ENCODE measurements around the gene SEZ6L2.

GRCh38 chr16:29925105-29925756, 25.9 kb upstream of the SEZ6L2 start:
- TF ChIP-seq CTCF (IDR thresholded peaks at IDR 0.05) (no peak), POLR2A (IDR thresholded peaks at IDR 0.05) (no peak)

All from thyroid gland (tissue), 4 donors.